ENCODE data around the gene IFI6.
A peak's percentile ranks its signal among the peaks of the same experiment; 100 is the strongest.

IFI6 gene

DNA sequence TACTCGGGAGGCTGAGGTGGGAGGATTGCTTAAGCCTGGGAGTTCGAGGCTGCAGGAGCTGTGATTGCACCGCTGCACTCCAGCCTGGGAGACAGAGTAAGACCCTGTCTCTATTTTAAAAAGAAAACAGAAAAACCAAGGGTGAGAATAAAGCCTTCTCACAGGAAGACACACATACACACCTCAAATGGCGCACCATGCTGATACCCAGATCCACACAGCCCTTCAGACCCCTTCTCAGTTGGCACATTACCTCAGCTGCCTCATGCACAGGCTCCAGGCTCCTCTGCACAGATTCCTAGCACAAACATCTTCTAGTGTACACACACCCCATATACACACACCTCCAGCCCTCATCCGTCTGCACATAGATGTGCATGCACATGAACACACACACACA lies 44.9 kb downstream of the IFI6 start:
- Histone ChIP-seq H3K79me1 (ENCODE audit: low read depth, low read length) (no peaks in the 10 kb centered on the region), H3K4me2 (ENCODE audit: insufficient read depth, low read length, poor library complexity, severe bottlenecking) (no peak overlapping the region), H2BK5ac (ENCODE audit: low read length) (no peak overlapping the region), H3K23ac (ENCODE audit: low read depth, low read length, poor library complexity) (no peak overlapping the region), H3K9me3 (replicated peaks in 1 of 2; ENCODE audit: control insufficient read depth in 2 of 2, insufficient read depth in 1 of 2, low read depth in 1 of 2, low read length in 2 of 2) (no peaks in the 10 kb centered on the region), H3K27ac (replicated peaks; ENCODE audit: low read length) (no peak overlapping the region), H3K4me3 (ENCODE audit: low read length in 2 of 2) (no peak overlapping the region), H3K18ac (ENCODE audit: low read length) (no peak overlapping the region), H2BK12ac (ENCODE audit: low read length) (no peak overlapping the region), H3K14ac (ENCODE audit: low read length) (no peak overlapping the region), H4K91ac (ENCODE audit: low read depth, low read length, poor library complexity) (no peak overlapping the region), H3K4ac (ENCODE audit: low read length) (no peak overlapping the region), H3K27me3 (ENCODE audit: control insufficient read depth in 3 of 3, insufficient read depth in 3 of 3, low read depth in 1 of 3, low read length in 3 of 3) (peaks cover 0 to 3% (median 0%) of the 10 kb centered on the region in 3 experiments), H2BK15ac (ENCODE audit: low read length) (no peak overlapping the region), H2AK5ac (ENCODE audit: low read depth, low read length) (no peak overlapping the region), H3K9ac (ENCODE audit: low read depth, low read length, poor library complexity) (no peak overlapping the region), H2AFZ (ENCODE audit: low read length) (no peak overlapping the region), H2BK120ac (ENCODE audit: low read depth, low read length) (no peak overlapping the region), H3K36me3 (replicated peaks in 1 of 2; ENCODE audit: control insufficient read depth in 2 of 2, insufficient read depth in 2 of 2, low read length in 2 of 2) (no peaks in the 10 kb centered on the region), H4K8ac (ENCODE audit: low read depth, low read length) (no peak overlapping the region), H3K4me1 (ENCODE audit: control insufficient read depth in 2 of 2, insufficient read depth in 1 of 2, low read depth in 1 of 2, low read length in 2 of 2) (peaks cover 1 to 38% of the 10 kb centered on the region in 2 donors)
- DNase-seq (ENCODE audit: low spot score), result no peak
- no CpG with 5 or more reads among the region's 5 CpGs for WGBS, 2 donors (ENCODE audit: extremely low coverage in 2 of 2, insufficient read length in 2 of 2, insufficient replicate concordance in 1 of 2)

DNA sequence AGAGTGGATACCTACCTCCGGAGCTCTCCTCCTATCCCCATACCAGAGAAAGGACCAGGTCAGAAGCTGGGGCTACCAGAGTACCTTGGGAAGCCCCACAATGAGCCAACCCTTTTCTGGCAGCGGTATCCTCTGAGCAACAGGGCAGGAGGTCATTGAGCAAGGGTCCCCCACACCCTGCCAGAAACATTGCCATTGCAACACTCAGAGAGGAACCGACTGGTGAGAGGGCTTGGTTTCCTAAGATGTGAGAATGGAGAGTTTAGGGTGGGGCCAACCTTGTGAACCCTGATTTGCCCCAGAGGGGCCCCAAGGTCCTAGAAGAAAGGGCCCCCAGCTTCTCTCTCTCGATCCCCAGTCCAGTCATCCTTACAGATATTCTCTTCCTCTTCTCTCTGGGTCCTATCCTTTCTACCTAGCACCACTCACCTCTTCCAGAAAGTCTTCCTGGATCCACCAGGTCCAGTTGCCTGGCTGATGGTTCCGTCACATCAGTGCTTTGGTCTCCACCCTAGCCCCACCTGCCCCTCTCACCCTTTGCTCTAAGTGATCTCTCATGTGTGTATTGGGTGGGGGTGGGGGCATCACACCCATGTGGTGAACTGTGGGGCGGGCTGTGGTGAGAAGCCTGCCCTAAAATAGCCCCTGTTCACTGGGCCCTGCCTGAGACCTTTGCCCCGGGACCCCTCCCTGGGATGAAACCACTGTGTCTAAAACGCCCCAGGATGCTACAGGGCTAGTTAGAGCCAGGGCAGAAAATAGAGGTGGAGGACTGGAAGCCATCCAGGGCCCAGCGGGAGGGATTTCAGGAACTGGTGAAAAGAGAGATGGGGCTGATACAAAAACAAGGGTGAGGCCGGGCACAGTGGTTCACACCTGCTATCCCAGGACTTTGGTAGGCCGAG lies 45.7 kb downstream of the IFI6 start:
- H2BK120ac ChIP-seq (ENCODE audit: low read depth, low read length), result no peak overlapping the region
- no peak overlapping the region for H3K9ac ChIP-seq (ENCODE audit: low read depth, low read length, poor library complexity)
- H3K36me3 ChIP-seq (replicated peaks in 1 of 2; ENCODE audit: control insufficient read depth in 2 of 2, insufficient read depth in 2 of 2, low read length in 2 of 2), result no peaks in the 10 kb centered on the region
- H3K14ac ChIP-seq (ENCODE audit: low read length), result no peak overlapping the region
- no peak overlapping the region for H3K4me3 ChIP-seq (ENCODE audit: low read length in 2 of 2)
- WGBS, 2 donors (ENCODE audit: extremely low coverage in 2 of 2, insufficient read length in 2 of 2, insufficient replicate concordance in 1 of 2), result no CpG with 5 or more reads among the region's 11 CpGs
- no peak overlapping the region for H3K4me2 ChIP-seq (ENCODE audit: insufficient read depth, low read length, poor library complexity, severe bottlenecking)
- H4K91ac ChIP-seq (ENCODE audit: low read depth, low read length, poor library complexity), result peak overlapping the region; percentile 41
- DNase-seq (ENCODE audit: low spot score), result no peak
- no peak overlapping the region for H2BK5ac ChIP-seq (ENCODE audit: low read length)
- no peak overlapping the region for H2AFZ ChIP-seq (ENCODE audit: low read length)
- no peak overlapping the region for H3K4ac ChIP-seq (ENCODE audit: low read length)
- no peaks in the 10 kb centered on the region for H3K9me3 ChIP-seq (replicated peaks in 1 of 2; ENCODE audit: control insufficient read depth in 2 of 2, insufficient read depth in 1 of 2, low read depth in 1 of 2, low read length in 2 of 2)
- H3K18ac ChIP-seq (ENCODE audit: low read length), result no peak overlapping the region
- peaks cover 0 to 35% of the 10 kb centered on the region in 2 donors for H3K4me1 ChIP-seq (ENCODE audit: control insufficient read depth in 2 of 2, insufficient read depth in 1 of 2, low read depth in 1 of 2, low read length in 2 of 2)
- H4K8ac ChIP-seq (ENCODE audit: low read depth, low read length), result no peak overlapping the region
- no peak overlapping the region for H2AK5ac ChIP-seq (ENCODE audit: low read depth, low read length)
- H2BK15ac ChIP-seq (ENCODE audit: low read length), result no peak overlapping the region
- H3K23ac ChIP-seq (ENCODE audit: low read depth, low read length, poor library complexity), result no peak overlapping the region
- H3K79me1 ChIP-seq (ENCODE audit: low read depth, low read length), result no peaks in the 10 kb centered on the region
- peaks cover 0 to 2% (median 0%) of the 10 kb centered on the region in 3 experiments for H3K27me3 ChIP-seq (ENCODE audit: control insufficient read depth in 3 of 3, insufficient read depth in 3 of 3, low read depth in 1 of 3, low read length in 3 of 3)
- no peak overlapping the region for H3K27ac ChIP-seq (replicated peaks; ENCODE audit: low read length)
- no peak overlapping the region for H2BK12ac ChIP-seq (ENCODE audit: low read length)

DNA sequence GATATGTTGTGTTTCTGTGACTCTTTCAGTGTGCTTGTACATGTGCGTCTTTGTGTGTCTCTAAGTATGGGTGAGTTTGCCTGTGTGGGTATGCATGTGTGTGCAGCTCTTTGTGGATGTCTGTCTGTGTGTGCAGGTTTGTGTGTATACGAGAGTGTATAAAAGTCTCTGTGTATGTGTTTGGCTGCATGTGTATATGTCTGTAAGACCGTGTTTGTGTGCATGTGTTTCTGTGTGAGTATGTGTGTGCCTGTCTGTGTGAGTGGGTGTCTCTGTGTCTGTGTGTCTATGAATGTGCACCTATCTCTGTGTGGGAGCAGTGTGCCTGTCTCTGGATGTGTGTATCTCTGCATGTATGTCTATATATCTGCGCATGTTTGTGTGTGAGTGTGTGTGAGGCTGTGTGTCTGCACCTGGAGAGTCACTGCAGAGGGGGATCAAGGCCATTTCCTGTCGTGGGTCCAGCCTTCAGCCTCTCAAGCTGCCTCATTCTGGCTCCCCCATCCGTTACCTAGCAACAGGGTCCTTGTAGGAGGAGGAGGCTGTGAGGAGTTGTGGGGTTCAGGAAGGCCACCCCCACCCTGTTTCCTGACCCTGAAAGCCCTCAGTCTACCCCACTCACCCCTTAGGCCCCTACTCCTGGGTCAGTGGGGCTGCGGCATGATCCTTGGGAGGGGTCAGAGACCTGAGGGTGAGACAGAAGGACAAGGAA lies 47.4 kb downstream of the IFI6 start:
- Histone ChIP-seq H2BK12ac (ENCODE audit: low read length) (no peak overlapping the region), H3K27ac (replicated peaks; ENCODE audit: low read length) (no peak overlapping the region), H3K4me2 (ENCODE audit: insufficient read depth, low read length, poor library complexity, severe bottlenecking) (peak overlapping the region; percentile 3), H2BK120ac (ENCODE audit: low read depth, low read length) (no peak overlapping the region), H4K8ac (ENCODE audit: low read depth, low read length) (no peak overlapping the region), H3K9me3 (replicated peaks in 1 of 2; ENCODE audit: control insufficient read depth in 2 of 2, insufficient read depth in 1 of 2, low read depth in 1 of 2, low read length in 2 of 2) (no peaks in the 10 kb centered on the region), H4K91ac (ENCODE audit: low read depth, low read length, poor library complexity) (no peak overlapping the region), H3K27me3 (ENCODE audit: control insufficient read depth in 3 of 3, insufficient read depth in 3 of 3, low read depth in 1 of 3, low read length in 3 of 3) (no peaks in the 10 kb centered on the region), H3K79me1 (ENCODE audit: low read depth, low read length) (no peaks in the 10 kb centered on the region), H3K36me3 (replicated peaks in 1 of 2; ENCODE audit: control insufficient read depth in 2 of 2, insufficient read depth in 2 of 2, low read length in 2 of 2) (no peaks in the 10 kb centered on the region), H2AK5ac (ENCODE audit: low read depth, low read length) (no peak overlapping the region), H2BK15ac (ENCODE audit: low read length) (peak overlapping the region; percentile 17), H3K4ac (ENCODE audit: low read length) (peak overlapping the region; percentile 7), H2BK5ac (ENCODE audit: low read length) (no peak overlapping the region), H3K9ac (ENCODE audit: low read depth, low read length, poor library complexity) (peak overlapping the region; percentile 72), H3K4me1 (ENCODE audit: control insufficient read depth in 2 of 2, insufficient read depth in 1 of 2, low read depth in 1 of 2, low read length in 2 of 2) (peaks cover 0 to 24% of the 10 kb centered on the region in 2 donors), H3K23ac (ENCODE audit: low read depth, low read length, poor library complexity) (peak overlapping the region; percentile 10), H3K4me3 (ENCODE audit: low read length in 2 of 2) (no peak overlapping the region), H2AFZ (ENCODE audit: low read length) (peak overlapping the region; percentile 46), H3K18ac (ENCODE audit: low read length) (peak overlapping the region; percentile 57), H3K14ac (ENCODE audit: low read length) (no peak overlapping the region)
- DNase-seq (ENCODE audit: low spot score), result no peak
- no CpG with 5 or more reads among the region's 7 CpGs for WGBS, 2 donors (ENCODE audit: extremely low coverage in 2 of 2, insufficient read length in 2 of 2, insufficient replicate concordance in 1 of 2)

All from neuronal stem cell (in vitro differentiated cells).